HepG2 (cell line): Measurements from ENCODE around the gene LTB4R. TPM values are rescaled to one million over a fixed set of nuclear protein-coding genes. Genes with fewer than 3 reads are reported as not detected.

ENCODE experiments used
- ARNTL ChIP-seq: sonication (generic); formaldehyde crosslinking; IDR thresholded peaks from 2 replicates; pipeline ENCODE4 v1.4.0; 2020; ENCODE audit warnings: mild to moderate bottlenecking, missing genetic modification reagents
- CHCHD3 ChIP-seq: sonication (generic); formaldehyde crosslinking; IDR thresholded peaks from 2 replicates; pipeline ENCODE4 v1.8.0; 2022; ENCODE audit warnings: mild to moderate bottlenecking, missing genetic modification reagents, moderate library complexity
- HDAC6 ChIP-seq: fragments of 200-600 bp; sonication (generic); IDR thresholded peaks from 2 replicates; pipeline ENCODE4 v1.7.0; 2017; ENCODE audit warnings: mild to moderate bottlenecking, antibody characterized with exemption, low read length, low read depth
- HOXA5 ChIP-seq: sonication (generic); formaldehyde crosslinking; IDR thresholded peaks from 2 replicates; pipeline ENCODE4 v1.4.0; 2020; ENCODE audit warnings: missing genetic modification reagents
- NFIB ChIP-seq: sonication (generic); formaldehyde crosslinking; IDR thresholded peaks from 2 replicates; pipeline ENCODE4 v1.9.0; 2021; ENCODE audit warnings: missing genetic modification reagents, mild to moderate bottlenecking, borderline replicate concordance
- PCBP1 ChIP-seq: fragments of 200-400 bp; formaldehyde crosslinking; IDR thresholded peaks from 2 replicates; pipeline ENCODE4 v1.6.1; 2017; ENCODE audit warnings: mild to moderate bottlenecking, low read depth, low read length, borderline replicate concordance
- ZBTB3 ChIP-seq: sonication (generic); formaldehyde crosslinking; IDR thresholded peaks from 2 replicates; pipeline ENCODE4 v1.4.0; 2020; ENCODE audit warnings: low read depth, mild to moderate bottlenecking, moderate library complexity, missing genetic modification reagents, borderline replicate concordance
- ZBTB7B ChIP-seq: sonication (generic); formaldehyde crosslinking; IDR thresholded peaks from 2 replicates; pipeline ENCODE4 v1.4.0; 2020; ENCODE audit warnings: missing genetic modification reagents
- ZKSCAN1 ChIP-seq: fragments of 150-350 bp; IDR thresholded peaks from 2 replicates; pipeline ENCODE4 v1.6.1; 2014; ENCODE audit warnings: low read length
- ZNF3 ChIP-seq: IDR thresholded peaks from 2 replicates; pipeline ENCODE4 v1.7.0; 2017; ENCODE audit warnings: inconsistent platforms
- ZNF709 ChIP-seq: sonication (generic); formaldehyde crosslinking; IDR thresholded peaks from 2 replicates; pipeline ENCODE4 v1.5.0; 2020; ENCODE audit warnings: mild to moderate bottlenecking, missing genetic modification reagents
- polyA plus RNA-seq, 8 experiments: library from polyadenylated mRNA; depleted of rRNA in 3 of 8; stranded (reverse) in 7 of 8; unstranded in 1 of 8; fragments of >200 nt; fragmentation: Illumina TruSeq in 4 of 8; extraction: Trizol in 4 of 8; gene quantifications; 2 replicates each; pipeline versions ENCODE4 v1.2.1 to v1.2.3, GENCODE V29; 2011 to 2016; ENCODE audit warnings: low read depth in 4 of 8, missing spikeins in 1 of 8, mixed read lengths in 1 of 8; ENCODE audit not compliant: insufficient read depth in 1 of 8
- total RNA-seq, 5 experiments: library from RNA; depleted of rRNA; stranded (reverse); fragments of >200 nt; fragmentation: Illumina TruSeq; extraction: Trizol; gene quantifications; 2 replicates each; pipeline ENCODE4 v1.2.3, GENCODE V29; 2016; ENCODE audit warnings: low read depth in 1 of 5
- TF ChIP-seq, protein P1 (sequence below): sonication (generic); formaldehyde crosslinking; IDR thresholded peaks from 2 replicates; pipeline ENCODE4 v1.4.0; 2020; ENCODE audit warnings: low read depth, mild to moderate bottlenecking, missing genetic modification reagents
- TF ChIP-seq, protein P2 (sequence below): sonication (generic); formaldehyde crosslinking; IDR thresholded peaks from 2 replicates; pipeline ENCODE4 v1.4.0; 2020; ENCODE audit warnings: mild to moderate bottlenecking, low read depth, missing genetic modification reagents
- TF ChIP-seq, protein P3 (sequence below): sonication (generic); formaldehyde crosslinking; IDR thresholded peaks from 2 replicates; pipeline ENCODE4 v1.4.0; 2020; ENCODE audit warnings: missing genetic modification reagents, borderline replicate concordance
- TF ChIP-seq, protein P4 (sequence below): sonication (generic); formaldehyde crosslinking; IDR thresholded peaks from 2 replicates; pipeline ENCODE4 v1.9.0; 2021; ENCODE audit warnings: missing genetic modification reagents, mild to moderate bottlenecking, borderline replicate concordance

The LTB4R gene
- total and polyA plus RNA-seq, 2 of the 13 experiments (the other 11 are each of a cell fraction or from before 2014, with no cell fraction given), result 3.2 to 8.2 TPM

DNA sequence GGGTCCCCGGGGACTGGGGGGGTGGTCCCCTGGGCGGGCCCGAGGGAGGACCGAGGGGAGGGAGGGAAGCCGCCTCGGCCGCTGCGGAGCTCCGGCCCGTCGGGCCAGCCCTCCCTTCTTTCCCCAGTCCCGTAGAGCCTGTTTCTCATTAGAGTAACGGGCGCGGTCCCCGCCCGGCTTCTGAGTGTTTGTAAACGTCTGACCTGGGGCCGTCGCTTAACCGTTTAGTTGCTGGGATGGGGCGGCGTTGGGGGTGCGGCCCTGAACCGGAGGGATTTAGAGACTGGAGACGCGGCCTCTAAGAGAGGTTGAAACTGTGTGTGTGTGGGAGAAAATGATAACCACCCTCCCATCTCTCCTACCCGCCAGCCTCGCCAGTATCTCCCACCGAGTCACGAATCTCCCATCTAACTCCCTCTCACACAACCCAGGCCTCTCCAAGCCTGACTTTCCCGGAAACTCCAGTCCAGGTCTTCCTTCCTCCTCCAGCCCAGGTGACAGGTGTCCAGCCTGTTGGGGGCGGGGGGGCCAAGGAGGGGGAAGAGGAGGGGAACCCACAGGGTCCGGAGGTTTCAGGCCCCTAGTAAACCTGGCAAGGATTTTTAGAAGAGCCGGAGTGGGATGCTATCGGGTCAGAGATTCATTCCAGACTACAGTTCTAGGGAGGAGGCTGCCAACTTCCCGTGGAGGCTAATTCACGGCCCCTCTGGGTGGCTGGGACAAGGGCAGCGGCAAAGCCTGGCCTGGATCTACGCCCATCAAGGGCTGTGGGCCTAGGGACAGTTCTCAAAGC is 55.6 kb downstream of the LTB4R start (continued):
- TF ChIP-seq, protein P1, sequence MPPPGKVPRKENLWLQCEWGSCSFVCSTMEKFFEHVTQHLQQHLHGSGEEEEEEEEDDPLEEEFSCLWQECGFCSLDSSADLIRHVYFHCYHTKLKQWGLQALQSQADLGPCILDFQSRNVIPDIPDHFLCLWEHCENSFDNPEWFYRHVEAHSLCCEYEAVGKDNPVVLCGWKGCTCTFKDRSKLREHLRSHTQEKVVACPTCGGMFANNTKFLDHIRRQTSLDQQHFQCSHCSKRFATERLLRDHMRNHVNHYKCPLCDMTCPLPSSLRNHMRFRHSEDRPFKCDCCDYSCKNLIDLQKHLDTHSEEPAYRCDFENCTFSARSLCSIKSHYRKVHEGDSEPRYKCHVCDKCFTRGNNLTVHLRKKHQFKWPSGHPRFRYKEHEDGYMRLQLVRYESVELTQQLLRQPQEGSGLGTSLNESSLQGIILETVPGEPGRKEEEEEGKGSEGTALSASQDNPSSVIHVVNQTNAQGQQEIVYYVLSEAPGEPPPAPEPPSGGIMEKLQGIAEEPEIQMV (CRISPR knock-in tag), result peak; percentile 53; the same call in 1 of the 2 replicates
- TF ChIP-seq, protein P2, sequence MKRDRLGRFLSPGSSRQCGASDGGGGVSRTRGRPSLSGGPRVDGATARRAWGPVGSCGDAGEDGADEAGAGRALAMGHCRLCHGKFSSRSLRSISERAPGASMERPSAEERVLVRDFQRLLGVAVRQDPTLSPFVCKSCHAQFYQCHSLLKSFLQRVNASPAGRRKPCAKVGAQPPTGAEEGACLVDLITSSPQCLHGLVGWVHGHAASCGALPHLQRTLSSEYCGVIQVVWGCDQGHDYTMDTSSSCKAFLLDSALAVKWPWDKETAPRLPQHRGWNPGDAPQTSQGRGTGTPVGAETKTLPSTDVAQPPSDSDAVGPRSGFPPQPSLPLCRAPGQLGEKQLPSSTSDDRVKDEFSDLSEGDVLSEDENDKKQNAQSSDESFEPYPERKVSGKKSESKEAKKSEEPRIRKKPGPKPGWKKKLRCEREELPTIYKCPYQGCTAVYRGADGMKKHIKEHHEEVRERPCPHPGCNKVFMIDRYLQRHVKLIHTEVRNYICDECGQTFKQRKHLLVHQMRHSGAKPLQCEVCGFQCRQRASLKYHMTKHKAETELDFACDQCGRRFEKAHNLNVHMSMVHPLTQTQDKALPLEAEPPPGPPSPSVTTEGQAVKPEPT, result no peak
- TF ChIP-seq HOXA5 (CRISPR knock-in tag) (peak; percentile 22), NFIB (no peak), ZBTB3 (CRISPR knock-in tag) (no peak), HDAC6 (no peak), ZNF3 (CRISPR knock-in tag) (no peak), ZNF709 (CRISPR knock-in tag) (no peak), ARNTL (CRISPR knock-in tag) (peak; percentile 77), PCBP1 (no peak), ZBTB7B (CRISPR knock-in tag) (peak; percentile 49; the same call in 1 of the 2 replicates), ZKSCAN1 (no peak), CHCHD3 (no peak)
- TF ChIP-seq, protein P3, sequence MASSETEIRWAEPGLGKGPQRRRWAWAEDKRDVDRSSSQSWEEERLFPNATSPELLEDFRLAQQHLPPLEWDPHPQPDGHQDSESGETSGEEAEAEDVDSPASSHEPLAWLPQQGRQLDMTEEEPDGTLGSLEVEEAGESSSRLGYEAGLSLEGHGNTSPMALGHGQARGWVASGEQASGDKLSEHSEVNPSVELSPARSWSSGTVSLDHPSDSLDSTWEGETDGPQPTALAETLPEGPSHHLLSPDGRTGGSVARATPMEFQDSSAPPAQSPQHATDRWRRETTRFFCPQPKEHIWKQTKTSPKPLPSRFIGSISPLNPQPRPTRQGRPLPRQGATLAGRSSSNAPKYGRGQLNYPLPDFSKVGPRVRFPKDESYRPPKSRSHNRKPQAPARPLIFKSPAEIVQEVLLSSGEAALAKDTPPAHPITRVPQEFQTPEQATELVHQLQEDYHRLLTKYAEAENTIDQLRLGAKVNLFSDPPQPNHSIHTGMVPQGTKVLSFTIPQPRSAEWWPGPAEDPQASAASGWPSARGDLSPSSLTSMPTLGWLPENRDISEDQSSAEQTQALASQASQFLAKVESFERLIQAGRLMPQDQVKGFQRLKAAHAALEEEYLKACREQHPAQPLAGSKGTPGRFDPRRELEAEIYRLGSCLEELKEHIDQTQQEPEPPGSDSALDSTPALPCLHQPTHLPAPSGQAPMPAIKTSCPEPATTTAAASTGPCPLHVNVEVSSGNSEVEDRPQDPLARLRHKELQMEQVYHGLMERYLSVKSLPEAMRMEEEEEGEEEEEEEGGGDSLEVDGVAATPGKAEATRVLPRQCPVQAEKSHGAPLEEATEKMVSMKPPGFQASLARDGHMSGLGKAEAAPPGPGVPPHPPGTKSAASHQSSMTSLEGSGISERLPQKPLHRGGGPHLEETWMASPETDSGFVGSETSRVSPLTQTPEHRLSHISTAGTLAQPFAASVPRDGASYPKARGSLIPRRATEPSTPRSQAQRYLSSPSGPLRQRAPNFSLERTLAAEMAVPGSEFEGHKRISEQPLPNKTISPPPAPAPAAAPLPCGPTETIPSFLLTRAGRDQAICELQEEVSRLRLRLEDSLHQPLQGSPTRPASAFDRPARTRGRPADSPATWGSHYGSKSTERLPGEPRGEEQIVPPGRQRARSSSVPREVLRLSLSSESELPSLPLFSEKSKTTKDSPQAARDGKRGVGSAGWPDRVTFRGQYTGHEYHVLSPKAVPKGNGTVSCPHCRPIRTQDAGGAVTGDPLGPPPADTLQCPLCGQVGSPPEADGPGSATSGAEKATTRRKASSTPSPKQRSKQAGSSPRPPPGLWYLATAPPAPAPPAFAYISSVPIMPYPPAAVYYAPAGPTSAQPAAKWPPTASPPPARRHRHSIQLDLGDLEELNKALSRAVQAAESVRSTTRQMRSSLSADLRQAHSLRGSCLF (CRISPR knock-in tag), result no peak
- TF ChIP-seq, protein P4, sequence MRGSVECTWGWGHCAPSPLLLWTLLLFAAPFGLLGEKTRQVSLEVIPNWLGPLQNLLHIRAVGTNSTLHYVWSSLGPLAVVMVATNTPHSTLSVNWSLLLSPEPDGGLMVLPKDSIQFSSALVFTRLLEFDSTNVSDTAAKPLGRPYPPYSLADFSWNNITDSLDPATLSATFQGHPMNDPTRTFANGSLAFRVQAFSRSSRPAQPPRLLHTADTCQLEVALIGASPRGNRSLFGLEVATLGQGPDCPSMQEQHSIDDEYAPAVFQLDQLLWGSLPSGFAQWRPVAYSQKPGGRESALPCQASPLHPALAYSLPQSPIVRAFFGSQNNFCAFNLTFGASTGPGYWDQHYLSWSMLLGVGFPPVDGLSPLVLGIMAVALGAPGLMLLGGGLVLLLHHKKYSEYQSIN (CRISPR knock-in tag), result no peak
